ENCODE data around the gene NUP85.

NUP85 gene

DNA sequence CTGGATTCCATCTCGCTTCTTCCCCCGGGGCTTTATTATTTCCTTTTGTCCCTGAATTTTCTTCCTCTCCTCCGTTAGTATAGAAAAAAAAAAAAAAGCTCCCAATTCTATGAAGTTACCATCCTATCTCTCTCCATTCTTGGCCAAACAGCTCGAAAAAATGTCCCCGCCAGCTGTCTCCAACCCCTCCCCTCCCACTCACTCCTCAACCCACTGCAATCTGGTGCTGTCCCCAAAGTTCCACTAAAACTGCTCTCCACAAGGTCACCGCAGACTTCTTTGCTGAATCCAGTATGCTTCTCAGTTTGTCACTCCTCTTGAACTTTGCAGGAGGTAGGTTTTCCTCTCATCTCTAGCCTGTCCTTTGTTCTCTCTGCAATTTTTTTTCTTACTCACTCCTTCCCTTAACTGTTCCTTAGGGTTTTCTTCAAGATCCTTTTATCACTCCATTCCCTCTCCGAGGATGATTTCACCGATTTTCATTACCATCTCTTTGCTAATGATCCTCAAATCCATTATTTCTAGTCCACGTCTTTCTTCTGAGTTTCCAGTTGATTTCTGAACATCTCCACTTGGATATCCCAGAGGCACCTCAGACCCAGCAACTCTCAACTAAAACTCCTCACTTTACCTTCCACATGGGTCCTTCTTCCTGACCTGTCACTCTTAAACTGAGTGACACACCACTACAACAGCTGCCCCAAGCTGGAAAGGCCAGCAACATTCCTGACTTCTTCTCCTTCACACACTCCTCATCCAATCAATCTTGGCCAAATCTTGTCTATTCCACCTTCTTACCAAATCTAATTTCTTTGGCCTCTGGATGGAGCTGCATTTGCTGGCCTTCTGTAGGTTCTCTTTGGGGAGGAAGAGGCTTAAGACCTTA lies 21.2 kb upstream of the NUP85 start:
- Histone ChIP-seq H3K4me3 (replicated peaks; ENCODE audit: insufficient read depth, low read length) (no peak overlapping the region), H3K27me3 (ENCODE audit: insufficient read depth, poor library complexity, severe bottlenecking) (no peaks in the 10 kb centered on the region), H3K27ac (replicated peaks) (no peak overlapping the region)
- no peak for TF ChIP-seq SPI1 (IDR thresholded peaks at IDR 0.05; ENCODE audit: borderline replicate concordance, low read depth)
- TF ChIP-seq, protein P1, sequence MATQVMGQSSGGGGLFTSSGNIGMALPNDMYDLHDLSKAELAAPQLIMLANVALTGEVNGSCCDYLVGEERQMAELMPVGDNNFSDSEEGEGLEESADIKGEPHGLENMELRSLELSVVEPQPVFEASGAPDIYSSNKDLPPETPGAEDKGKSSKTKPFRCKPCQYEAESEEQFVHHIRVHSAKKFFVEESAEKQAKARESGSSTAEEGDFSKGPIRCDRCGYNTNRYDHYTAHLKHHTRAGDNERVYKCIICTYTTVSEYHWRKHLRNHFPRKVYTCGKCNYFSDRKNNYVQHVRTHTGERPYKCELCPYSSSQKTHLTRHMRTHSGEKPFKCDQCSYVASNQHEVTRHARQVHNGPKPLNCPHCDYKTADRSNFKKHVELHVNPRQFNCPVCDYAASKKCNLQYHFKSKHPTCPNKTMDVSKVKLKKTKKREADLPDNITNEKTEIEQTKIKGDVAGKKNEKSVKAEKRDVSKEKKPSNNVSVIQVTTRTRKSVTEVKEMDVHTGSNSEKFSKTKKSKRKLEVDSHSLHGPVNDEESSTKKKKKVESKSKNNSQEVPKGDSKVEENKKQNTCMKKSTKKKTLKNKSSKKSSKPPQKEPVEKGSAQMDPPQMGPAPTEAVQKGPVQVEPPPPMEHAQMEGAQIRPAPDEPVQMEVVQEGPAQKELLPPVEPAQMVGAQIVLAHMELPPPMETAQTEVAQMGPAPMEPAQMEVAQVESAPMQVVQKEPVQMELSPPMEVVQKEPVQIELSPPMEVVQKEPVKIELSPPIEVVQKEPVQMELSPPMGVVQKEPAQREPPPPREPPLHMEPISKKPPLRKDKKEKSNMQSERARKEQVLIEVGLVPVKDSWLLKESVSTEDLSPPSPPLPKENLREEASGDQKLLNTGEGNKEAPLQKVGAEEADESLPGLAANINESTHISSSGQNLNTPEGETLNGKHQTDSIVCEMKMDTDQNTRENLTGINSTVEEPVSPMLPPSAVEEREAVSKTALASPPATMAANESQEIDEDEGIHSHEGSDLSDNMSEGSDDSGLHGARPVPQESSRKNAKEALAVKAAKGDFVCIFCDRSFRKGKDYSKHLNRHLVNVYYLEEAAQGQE (IDR thresholded peaks at IDR 0.05; ENCODE audit: insufficient replicate concordance, low read depth), result no peak
- no peak for TF ChIP-seq GABPA (IDR thresholded peaks at IDR 0.05; ENCODE audit: low read depth)
- TF ChIP-seq, protein P2, sequence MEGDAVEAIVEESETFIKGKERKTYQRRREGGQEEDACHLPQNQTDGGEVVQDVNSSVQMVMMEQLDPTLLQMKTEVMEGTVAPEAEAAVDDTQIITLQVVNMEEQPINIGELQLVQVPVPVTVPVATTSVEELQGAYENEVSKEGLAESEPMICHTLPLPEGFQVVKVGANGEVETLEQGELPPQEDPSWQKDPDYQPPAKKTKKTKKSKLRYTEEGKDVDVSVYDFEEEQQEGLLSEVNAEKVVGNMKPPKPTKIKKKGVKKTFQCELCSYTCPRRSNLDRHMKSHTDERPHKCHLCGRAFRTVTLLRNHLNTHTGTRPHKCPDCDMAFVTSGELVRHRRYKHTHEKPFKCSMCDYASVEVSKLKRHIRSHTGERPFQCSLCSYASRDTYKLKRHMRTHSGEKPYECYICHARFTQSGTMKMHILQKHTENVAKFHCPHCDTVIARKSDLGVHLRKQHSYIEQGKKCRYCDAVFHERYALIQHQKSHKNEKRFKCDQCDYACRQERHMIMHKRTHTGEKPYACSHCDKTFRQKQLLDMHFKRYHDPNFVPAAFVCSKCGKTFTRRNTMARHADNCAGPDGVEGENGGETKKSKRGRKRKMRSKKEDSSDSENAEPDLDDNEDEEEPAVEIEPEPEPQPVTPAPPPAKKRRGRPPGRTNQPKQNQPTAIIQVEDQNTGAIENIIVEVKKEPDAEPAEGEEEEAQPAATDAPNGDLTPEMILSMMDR (IDR thresholded peaks at IDR 0.05; ENCODE audit: insufficient read depth, low read length), result no peak
- TF ChIP-seq POLR2AphosphoS5 (IDR thresholded peaks at IDR 0.05; ENCODE audit: low read depth), result no peak
- no peak for DNase-seq (ENCODE audit: low read depth in 1 of 2, low spot score in 1 of 2)

DNA sequence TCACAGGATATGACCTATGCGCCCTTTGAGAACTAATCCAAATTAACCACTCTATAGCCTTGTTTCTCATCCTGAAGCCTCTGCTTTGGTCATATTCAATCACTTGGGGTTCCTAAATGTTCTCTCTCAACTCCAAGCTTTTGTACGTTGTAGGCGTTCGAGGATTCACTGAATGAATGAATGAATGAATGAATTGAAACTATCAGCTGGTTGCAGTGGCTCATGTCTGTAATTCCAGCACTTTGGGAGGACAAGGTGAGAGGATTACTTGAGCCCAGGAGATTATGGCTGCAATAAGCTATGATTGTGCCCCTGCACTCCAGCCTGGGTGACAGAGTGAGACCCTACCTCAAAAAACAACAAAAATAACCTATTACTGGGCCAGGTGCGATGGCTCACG lies 16.9 kb upstream of the NUP85 start:
- Histone ChIP-seq H3K27me3 (ENCODE audit: insufficient read depth, poor library complexity, severe bottlenecking) (no peaks in the 10 kb centered on the region), H3K4me3 (replicated peaks; ENCODE audit: insufficient read depth, low read length) (no peak overlapping the region), H3K27ac (replicated peaks) (no peak overlapping the region)
- no peak for DNase-seq (ENCODE audit: low read depth in 1 of 2, low spot score in 1 of 2)
- no peak for TF ChIP-seq GABPA (IDR thresholded peaks at IDR 0.05; ENCODE audit: low read depth)
- TF ChIP-seq, protein P1 (IDR thresholded peaks at IDR 0.05; ENCODE audit: insufficient replicate concordance, low read depth), result no peak
- TF ChIP-seq, protein P2 (IDR thresholded peaks at IDR 0.05; ENCODE audit: insufficient read depth, low read length), result no peak
- no peak for TF ChIP-seq SPI1 (IDR thresholded peaks at IDR 0.05; ENCODE audit: borderline replicate concordance, low read depth)

DNA sequence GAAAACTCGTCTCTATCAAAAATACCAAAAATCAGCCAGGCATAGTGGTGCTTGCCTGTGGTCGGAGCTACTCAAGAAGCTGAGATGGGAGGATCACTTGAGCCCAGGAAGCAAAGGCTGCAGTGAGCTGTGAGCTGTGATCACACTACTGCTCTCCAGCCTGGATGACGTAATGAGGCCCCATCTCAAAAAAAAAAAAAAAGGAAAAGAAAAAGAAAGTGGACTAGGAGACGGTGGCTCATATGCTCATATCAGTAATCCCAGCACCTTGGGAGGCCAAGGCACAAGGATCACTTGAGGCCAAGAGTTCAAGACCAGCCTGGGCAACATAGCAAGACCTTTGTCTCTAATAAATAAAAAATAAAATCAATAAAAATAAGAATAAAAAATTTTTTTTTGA lies 13.9 kb upstream of the NUP85 start:
- TF ChIP-seq, protein P2 (IDR thresholded peaks at IDR 0.05; ENCODE audit: insufficient read depth, low read length), result no peak
- TF ChIP-seq, protein P1 (IDR thresholded peaks at IDR 0.05; ENCODE audit: insufficient replicate concordance, low read depth), result no peak
- TF ChIP-seq POLR2AphosphoS5 (IDR thresholded peaks at IDR 0.05; ENCODE audit: low read depth) (no peak), GABPA (IDR thresholded peaks at IDR 0.05; ENCODE audit: low read depth) (no peak), SPI1 (IDR thresholded peaks at IDR 0.05; ENCODE audit: borderline replicate concordance, low read depth) (no peak)
- Histone ChIP-seq H3K27me3 (ENCODE audit: insufficient read depth, poor library complexity, severe bottlenecking) (no peaks in the 10 kb centered on the region), H3K4me3 (replicated peaks; ENCODE audit: insufficient read depth, low read length) (no peak overlapping the region), H3K27ac (replicated peaks) (no peak overlapping the region)
- peak in 1 of 2 experiments; percentile 36 for DNase-seq (ENCODE audit: low read depth in 1 of 2, low spot score in 1 of 2)
